HG03060 (cell line): Measurements from ENCODE around the gene SCART1.

Source experiments
- ATAC-seq: cut with Tn5 transposase; IDR thresholded peaks from one replicate; pipeline ENCODE4 v1.9.1; 2021; ENCODE audit warnings: low read depth, moderate number of reproducible peaks; ENCODE audit not compliant: unreplicated experiment

Gene SCART1

DNA sequence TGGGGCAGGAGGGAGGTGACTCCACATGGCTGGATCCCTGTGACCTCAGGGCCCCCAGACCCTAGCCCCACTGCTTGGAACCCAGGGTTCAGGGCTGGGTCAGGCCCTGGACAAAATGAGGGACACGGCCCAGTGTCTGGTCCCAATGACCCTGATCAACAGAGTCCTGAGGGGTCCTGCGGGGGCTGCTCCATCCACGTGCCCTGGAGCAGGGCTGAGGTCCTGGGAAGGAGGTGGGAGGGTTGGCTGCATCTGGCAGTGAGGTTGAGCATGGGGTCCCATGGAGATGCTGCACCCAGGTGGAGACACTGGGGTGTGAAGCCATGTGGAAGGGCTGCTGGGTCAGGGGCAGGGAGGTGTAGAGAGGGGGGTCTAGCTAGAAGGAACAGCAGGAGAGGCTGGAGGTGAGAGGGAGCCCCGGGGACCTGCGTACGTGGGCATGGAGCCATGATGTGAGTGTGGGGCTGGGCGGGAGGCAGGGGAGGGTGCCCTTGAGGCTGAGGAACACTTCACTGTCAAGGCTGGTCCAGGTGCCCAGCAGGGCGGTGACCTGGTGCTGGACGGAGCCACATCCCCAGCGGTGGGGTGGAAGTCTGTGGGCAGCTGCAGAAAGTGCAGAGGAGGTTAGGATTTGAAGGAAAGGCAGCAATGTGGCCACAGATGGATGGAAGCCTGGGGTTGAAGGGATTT is 604 bp downstream of the SCART1 start:
- no peak for ATAC-seq

DNA sequence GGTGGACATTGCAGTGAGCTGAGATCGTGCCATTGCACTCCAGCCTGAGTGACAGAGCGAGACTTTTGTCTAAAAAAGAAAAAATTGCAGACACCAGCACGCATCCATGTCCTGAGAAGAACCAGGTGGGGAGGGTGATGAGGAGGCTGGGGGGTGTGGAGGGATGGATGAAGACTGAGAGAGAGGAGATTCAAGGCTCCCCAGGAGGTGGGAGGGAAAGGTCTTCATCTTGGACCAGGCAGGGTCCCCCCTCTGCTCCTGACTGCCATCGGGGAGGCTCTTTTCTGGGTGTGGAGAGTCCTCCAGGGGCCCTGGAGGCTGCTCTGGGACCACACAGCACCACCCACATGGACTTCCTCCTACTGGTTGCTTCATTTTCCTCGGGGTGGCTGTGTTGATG is 1.5 kb downstream of the SCART1 start:
- no peak for ATAC-seq

DNA sequence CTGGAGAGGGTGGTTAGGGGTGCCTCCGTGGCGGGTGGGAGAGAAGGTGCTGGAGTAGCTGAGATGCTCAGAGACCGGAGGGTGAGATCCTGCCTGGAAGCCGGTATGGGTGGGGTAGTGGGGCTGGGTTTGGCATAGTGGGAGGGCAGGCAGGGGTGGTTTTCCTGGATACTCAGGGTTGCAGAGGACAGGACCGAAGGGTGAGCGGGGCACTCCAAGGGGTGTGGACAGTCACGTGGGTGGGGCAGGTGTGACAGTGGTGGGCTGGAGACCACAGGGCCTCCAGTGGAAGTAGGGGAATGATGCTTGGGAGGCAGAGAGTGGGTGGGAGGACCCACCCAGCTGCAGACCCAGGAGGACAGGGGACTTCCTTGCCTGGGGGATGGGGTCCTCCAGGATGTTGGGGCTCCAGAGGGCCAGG is 1.9 kb downstream of the SCART1 start:
- no peak for ATAC-seq

DNA sequence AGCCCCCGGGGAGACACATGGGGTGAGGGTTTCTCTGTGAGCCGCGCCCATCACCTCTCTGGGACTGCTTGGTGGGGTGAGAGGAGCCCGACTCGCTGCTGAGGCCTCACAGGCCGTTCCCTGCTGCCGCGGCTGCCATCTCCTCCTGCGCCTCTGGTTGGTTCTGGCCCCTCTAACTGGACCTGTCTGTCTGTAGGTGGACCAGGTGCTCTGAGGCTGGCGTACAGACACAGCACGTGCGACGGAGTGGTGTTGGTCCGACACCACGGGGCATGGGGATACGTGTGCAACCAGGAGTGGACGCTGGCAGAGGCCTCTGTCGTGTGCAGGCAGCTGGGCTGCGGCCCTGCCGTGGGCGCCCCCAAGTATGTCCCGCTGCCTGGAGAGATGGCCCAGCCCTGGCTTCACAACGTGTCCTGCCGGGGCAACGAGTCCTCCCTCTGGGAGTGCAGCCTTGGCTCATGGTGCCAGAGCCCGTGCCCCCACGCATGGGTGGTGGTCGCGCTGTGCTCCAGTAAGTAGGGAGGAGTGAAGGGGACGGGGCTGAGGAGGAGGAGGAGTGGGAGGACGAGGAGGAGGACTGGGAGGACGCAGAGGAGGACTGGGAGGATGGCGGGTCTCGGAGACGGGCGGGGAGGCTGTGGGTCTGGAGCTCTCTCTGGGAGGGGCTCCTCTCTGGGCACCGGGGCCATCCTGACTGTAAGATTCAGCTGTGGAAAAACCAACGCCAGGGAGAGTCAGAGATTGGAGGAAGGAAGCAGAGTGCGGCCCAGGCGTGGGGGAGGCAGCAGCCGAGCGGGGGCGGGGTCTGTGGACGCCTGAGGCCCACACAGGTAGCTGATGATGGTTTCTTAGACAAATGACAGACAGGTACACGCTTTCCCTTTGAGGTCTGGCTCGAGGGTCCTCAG is 2.6 kb downstream of the SCART1 start:
- no peak for ATAC-seq

DNA sequence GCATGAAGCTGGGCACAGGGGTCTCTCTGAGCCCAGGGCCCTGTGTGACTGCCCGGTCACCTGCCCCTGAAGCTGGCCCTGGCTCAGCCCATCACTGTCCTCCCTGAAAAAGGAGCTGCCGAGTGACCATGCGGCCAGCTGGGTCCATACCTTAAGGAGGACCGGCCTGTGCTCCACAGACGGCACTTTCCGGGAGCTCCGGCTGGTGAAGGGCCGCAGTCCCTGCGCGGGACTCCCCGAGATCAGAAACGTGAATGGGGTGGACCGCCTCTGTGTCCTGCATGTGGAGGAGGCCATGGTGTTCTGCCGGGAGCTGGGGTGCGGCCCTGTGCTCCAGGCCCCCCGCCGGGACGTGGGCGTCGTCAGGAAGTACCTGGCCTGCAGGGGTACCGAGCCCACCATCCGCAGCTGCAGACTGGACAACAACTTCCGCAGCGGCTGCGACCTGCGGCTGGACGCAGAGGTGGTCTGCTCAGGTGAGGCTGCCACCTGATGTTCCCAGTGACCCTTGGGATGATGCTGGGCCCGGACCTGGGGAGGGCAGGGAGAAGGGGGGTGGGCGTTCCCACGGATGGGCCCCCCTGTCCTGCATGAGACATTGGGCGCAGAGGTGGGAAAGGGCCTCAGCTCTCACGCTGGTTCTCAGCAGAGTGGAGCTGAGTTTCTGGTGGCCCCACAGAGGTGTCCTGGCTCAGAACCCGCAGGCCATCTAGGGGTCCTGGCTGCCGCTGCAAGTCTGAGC is 3.5 kb downstream of the SCART1 start:
- ATAC-seq = no peak

DNA sequence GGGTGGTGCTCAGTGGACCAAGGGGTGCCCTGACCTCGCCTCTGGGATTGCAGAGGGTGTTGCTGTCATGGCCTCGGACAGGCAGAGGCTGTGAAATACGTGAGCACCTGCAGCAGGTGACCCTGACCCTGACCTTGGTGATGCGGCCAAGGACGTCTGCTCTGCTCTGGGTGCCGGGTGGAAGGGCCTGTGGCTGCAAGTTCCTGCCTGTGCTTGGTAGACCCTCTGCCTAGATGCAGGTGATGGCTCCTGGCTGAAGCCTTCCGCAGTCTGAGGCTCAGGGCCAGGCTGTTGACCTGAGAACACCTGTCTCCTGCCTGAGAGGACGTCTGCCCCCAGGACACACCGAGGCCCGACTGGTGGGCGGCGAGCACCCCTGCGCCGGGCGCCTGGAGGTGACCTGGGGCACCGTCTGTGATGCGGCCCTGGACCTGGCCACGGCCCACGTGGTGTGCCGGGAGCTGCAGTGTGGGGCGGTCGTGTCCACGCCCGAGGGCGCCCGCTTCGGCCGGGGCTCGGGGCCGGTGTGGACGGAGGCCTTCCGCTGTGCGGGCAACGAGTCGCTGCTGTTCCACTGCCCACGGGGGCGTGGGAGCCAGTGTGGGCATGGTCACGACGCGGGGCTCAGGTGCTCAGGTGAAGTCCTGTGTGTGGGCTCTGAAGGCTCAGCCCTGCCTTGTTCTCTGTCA is 4.4 kb downstream of the SCART1 start:
- ATAC-seq = no peak

DNA sequence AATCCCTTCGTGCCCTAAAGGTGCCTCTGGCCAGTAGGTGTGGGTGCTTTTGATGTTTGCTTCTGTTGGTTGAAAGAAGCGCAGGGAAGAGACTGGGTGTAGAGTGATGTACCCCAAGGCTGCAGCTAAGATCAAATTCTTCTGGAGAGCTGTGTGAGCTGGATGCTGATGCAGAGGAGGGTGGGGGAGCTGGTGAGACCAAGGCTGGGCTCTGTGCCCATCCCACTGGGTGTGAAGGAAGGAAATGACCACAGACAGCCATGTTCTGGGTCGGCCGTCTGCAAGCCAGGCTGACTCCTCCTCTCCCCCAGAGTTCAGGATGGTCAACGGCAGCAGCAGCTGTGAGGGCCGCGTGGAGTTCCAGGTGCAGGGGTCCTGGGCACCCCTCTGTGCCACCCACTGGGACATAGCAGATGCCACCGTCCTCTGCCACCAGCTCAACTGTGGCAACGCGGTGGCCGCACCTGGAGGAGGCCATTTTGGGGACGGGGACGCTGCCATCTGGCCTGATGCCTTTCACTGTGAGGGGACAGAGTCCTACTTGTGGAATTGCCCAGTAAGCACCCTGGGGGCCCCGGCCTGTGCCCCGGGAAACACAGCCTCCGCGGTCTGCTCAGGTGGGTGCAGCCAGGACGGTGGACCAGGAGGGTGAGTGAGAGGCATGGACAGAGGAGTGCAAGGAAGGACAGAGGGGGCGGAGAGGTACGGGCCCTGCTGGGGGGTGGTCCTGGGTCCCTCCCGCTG is 5.1 kb downstream of the SCART1 start:
- ATAC-seq = no peak

DNA sequence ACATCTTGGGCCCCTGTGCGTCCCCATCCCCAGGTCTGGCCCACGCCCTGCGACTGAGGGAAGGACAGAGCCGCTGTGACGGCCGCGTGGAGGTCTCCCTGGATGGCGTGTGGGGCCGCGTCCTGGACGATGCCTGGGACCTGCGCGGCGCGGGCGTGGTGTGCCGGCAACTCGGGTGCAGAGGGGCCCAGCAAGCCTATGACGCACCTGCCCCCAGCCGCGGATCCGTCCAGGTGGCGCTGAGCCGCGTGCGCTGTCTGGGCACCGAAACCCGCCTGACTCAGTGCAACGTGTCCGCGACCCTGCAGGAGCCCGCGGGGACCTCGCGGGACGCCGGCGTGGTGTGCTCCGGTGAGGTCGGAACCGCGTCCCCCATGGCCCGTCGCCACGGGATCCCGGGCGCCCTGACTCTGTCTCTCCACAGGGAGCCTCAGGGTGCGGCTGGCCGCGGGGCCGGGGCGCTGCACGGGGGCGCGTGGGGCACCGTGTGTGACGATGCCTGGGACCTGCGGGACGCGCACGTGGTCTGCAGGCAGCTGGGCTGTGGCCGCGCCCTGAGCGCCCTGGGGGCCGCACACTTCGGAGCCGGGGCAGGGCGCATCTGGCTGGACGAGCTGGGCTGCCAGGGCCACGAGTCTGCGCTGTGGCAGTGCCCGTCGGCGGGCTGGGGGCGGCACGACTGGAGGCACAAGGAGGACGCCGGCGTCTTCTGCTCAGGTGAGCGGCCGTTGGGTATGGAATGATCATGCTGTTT is 5.9 kb downstream of the SCART1 start:
- no peak for ATAC-seq

DNA sequence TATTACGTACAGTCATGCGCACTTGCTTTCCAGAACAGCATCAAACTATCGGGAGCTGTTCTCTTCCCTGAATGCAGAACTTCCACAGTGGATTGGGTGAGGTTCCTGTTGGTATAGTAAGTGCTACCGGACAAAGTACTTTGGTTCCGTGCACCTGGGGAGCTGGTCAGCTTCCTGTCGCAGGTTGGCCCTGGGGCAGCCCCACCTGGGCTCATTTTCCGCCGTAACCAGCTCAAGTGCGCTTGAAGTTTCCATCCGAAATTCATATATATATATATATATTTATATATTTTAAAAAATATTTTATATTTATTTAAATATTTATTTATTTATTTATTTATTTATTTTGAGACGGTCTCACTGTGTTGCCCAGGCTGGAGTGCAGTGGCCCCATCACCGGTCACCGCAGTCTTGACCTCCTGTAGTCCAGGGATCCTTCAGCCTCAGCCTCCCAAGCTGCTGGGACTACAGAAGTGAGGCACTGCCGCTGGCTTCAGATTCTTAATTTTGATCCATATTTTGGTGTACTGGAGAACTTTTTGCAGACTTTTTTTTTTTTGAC is 6.5 kb downstream of the SCART1 start:
- ATAC-seq = no peak

DNA sequence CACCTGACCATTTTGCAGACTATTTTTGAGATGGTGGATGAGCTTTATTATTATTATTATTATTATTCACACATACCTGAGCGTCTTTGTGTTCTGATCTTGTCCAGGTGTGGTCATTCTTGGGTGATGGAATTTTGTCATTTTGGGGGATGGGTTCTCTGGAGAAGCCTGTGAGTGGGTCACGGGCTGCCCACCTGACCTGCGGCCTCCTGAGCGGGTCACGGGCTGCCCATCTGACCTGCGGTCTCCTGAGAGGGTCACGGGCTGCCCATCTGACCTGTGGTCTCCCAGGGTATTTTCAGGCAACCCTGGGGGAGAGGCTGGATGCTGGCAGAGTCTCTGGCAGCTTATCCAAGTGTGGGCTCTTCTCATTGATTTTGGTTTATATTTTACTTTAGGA is 7.3 kb downstream of the SCART1 start:
- no peak for ATAC-seq

DNA sequence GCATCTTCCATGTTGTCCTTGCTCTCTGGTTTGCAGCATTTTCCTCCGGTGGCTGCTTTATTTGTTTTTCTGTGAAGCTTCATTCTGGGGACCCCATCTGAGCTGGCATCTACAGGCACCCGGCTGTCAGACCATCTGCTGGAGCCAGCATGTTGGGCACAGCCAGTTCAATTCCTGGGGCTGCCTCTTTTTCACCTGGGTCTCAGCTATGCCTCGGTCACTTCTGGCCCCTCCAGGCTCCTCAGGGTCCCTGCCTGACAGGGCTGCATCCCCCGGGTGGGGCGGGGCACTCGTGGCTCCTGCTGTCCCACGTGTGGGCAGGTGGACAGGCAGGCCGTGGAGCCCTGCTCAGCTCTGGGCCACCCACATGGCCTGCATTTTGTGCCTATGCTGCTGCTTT is 8.1 kb downstream of the SCART1 start:
- no peak for ATAC-seq

DNA sequence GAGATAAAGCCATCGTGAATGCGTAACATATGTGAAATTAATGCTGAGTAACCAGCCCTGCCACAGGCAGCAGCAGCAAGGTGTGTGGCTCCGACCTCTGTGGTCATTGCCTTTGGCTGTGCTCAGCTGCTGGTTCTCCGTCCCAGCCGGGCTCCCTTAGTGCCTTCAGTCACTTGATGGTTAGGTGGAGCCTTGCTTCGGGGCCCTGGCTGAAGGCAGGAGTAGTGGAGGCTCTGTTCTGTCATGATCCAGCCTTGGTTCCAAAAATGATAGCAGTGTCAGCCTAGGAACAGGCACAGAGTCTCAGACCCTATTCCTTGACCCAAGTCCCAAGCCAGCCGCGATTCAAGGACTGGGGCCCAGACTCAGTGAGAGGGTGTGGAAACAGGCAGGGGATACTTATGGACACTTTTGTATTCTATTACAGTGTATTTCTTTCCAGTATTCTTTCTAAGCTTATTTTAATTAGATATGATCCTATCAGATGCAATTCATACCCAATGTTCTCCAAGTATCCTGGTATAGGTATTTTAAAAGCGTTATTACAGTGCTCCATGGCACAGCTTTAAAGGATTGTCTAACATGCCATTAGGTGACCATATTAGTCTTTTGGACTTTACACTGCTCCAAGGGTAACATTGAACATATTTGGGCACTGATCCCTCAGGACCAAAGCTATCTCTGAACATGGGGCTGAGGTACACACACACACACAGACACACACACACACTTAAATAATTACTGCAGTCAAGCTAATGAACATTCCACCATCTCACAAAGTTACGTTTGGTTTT is 9.0 kb downstream of the SCART1 start:
- no peak for ATAC-seq

DNA sequence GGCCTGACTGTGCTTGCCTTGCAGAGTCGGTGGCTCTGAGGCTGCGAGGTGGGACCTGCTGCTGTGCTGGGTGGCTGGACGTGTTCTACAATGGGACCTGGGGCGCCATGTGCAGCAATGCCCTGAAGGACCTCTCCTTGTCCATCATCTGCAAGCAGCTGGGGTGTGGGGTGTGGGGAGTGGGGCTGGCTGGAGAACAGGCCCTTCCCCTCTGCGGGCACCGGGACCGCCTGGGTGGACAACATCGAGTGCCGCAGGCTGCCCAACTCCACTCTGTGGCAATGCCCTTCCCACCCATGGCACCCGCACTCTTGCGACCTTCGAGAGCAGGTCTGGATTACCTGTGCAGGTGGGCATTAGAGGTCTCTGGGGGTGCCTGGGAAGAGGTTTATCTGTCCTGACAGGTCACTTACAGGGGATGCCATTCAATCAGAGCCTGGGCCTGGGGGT is 10.9 kb downstream of the SCART1 start:
- ATAC-seq = no peak

DNA sequence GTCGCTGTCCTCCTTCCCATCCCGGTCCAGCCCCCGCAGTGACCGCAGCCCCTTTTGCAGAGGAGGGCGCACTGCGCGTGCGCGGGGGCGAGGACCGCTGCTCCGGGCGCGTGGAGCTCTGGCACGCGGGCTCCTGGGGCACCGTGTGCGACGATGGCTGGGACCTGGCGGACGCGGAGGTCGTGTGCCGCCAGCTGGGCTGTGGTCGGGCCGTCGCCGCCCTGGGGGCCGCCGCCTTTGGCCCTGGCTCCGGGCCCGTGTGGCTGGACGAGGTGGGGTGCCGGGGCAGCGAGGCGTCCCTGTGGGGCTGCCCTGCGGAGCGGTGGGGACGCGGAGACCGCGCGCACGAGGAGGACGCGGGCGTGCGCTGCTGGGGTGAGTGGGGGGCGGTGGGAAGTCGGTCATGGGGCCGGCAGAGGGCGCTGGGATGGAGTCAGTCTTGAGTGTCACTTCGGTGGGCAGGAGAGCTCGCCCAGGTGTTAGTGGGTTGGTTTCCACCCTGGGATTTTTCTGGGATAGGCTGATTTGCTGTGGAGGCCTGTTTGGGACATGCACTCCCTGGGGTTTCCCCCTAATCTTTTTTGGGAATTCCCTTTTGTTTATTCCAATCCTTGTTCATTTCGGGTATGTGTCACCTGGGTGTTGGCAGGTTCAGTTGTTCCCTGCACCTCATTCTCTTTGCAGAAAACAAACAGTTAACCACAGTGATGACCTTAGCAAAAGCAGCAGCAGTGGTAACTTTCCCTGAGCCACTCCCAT is 11.6 kb downstream of the SCART1 start:
- no peak for ATAC-seq

DNA sequence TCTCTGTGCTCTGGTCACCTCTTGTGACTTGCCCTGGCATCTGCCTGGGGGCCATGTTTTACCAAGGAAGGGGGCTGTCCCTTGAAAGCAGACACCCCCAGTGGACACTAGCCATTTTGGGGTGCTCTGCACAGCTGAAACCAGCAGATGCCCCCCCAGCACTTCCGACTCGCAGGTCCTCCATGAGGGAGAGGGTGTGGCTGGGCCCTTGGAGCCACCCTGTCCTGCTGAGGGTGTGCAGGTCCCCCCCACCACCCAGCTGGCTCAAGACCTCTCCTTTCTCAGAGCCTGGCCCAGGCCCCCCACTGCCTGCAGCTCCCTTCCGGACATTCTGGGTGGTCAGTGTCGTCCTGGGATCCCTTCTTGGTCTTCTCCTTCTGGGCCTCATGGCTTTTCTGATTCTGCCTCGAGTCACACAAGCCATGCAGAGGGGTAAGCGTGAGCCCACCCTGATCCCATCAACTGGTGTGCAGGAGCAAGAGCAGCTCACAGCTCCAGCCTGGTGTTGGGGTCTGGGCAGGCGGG is 12.3 kb downstream of the SCART1 start:
- ATAC-seq = no peak

DNA sequence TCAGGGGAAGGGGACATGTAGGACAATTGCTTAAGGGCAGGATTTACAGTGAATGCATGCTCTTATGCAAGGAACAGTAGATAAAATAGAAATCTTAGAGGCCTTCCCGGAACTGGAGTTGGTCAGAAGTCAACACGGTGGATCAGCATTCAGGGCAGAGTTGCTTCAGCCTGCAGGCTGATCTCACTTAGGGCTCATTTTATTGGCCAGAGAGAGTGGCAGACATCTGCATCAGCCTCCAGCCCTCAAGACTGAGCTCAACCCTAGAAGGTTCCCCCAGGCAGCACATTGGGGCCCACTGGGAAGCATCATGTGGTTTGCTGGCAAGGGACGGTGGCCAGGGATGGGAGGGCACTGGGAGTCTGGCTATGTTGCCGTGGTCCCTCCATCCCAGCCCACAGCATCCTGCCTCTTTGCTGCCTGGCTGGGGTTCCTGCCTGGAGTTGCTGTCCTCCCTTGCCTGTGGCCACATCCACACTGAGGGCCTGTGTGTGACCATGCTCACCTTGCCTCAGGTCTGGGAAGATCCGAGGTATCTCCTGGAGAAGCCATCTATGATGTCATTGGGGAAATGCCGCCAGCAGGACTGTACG is 13.0 kb downstream of the SCART1 start:
- ATAC-seq = no peak
